ENCODE measurements around the gene SLC22A7.
A peak's percentile ranks its signal among the peaks of the same experiment; 100 is the strongest.

The SLC22A7 gene

DNA sequence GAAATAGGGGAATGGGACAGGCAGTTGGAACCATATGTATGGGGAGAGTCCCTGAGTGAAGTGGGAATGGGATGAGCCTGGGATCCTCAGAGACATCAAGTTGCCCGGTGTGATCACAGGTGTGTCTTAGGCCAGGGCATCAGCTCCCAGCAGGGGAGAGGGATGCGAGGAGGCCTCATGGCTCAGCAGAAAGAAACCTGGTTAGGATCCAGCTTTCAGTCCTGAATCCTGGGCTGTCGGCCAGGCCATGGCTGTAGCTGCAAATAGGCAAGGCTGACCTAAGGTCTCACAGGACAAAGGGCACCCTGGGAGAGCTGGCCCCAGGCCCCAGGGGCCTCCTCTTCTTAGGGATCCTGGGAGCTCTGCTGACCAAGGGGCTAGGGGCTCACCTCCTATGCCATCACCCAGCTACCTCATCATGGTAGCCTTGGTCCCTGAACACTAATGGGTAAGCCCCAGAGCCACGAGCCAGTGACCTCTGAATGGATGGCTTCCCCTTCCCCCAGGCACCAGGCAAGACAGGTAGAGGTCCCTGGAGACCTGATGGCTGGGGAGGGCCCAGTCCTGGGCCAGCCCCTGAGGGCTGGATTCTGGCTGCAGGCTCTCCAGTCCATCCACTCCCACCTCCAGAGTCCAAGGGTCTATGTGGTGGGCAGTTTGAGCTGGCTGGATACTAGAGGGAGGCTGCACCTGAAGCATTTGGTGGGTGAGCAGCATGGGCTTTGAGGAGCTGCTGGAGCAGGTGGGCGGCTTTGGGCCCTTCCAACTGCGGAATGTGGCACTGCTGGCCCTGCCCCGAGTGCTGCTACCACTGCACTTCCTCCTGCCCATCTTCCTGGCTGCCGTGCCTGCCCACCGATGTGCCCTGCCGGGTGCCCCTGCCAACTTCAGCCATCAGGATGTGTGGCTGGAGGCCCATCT is at the start of gene SLC22A7:
SLC22A7 (plus strand) TSS at position 617 of the 921 bp plus-strand sequence; CDS start at position 716, 99 bp downstream.
- no peak for DNase-seq (ENCODE audit: low read depth in 2 of 2)

DNA sequence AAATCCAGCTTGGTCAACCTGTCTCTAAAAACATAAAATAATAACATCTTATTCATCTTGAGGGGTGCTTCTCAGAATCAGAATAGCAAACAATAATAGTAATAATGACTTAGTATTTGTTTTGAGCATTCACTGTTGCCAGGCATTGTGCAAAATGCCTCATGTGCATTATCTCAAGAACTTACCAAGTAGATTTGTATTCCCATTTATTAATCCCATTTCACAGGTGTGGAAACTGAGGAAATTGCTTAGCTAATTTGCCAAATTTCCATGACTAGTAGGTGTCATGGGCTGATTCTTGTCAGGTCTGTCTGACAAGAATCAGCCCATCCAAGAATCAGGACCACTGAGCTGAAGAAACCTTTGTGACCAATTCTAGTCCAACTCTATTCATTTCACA is 49.3 kb upstream of the SLC22A7 start:
- DNase-seq (ENCODE audit: low read depth in 2 of 2) = no peak

DNA sequence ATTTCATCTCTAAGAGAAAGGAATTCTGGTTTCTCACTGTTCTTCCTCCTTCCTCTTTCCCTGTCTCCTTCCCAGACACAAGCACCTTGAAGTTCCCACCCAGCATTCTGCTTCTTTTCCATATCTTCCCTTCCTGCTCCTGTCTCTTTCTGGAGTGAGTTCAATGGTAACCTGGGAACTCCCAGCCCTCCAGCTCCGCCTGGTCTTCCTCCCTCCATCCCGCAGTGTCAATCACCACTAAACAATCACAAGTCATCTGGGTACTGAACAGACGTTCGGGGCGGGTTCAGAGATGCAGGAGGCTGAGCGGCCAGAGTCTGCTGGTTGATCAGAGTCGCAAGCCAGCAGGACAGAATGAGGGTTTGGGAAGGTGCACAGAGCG is 47.1 kb upstream of the SLC22A7 start:
- no peak for DNase-seq (ENCODE audit: low read depth in 2 of 2)

GRCh38 chr6:43253401-43253800 is 44.7 kb upstream of the SLC22A7 start:
- DNase-seq (ENCODE audit: low read depth in 2 of 2) = no peak

- DNase-seq (ENCODE audit: low read depth in 2 of 2) = no peak
Observed at GRCh38 chr6:43254138-43254817, 43.8 kb upstream of the SLC22A7 start.

GRCh38 chr6:43254846-43255245 is 43.2 kb upstream of the SLC22A7 start:
- no peak for DNase-seq (ENCODE audit: low read depth in 2 of 2)

DNA sequence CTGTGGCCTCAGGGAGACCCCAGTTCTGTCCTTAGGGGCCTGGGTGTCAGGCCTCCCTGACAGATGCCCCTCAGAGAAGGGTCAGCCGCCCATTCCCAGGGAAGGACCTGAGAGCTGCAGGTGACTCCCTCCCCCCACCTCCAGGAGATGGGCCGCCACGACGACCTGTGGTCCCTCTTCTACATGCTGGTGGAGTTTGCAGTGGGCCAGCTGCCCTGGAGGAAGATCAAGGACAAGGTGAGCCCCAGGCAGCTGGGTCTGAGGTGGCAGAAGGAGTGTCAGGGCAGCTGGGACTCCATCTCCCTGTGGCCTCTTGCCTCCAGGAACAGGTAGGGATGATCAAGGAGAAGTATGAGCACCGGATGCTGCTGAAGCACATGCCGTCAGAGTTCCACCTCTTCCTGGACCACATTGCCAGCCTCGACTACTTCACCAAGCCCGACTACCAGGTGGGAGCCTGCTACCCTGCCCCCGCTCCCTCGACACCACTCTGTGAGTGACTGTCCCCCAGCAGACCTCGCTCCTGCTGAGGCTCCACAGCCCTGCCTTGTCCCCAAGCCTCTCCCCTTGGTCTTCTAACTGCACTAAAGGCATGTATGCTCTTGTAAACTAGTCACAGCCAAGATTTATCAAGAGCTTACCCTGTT is 42.5 kb upstream of the SLC22A7 start:
- no peak for DNase-seq (ENCODE audit: low read depth in 2 of 2)

- DNase-seq (ENCODE audit: low read depth in 2 of 2) = no peak
Observed at GRCh38 chr6:43256670-43257366, 41.2 kb upstream of the SLC22A7 start.

- no peak for DNase-seq (ENCODE audit: low read depth in 2 of 2)
Observed at GRCh38 chr6:43257367-43258145, 40.5 kb upstream of the SLC22A7 start.

DNA sequence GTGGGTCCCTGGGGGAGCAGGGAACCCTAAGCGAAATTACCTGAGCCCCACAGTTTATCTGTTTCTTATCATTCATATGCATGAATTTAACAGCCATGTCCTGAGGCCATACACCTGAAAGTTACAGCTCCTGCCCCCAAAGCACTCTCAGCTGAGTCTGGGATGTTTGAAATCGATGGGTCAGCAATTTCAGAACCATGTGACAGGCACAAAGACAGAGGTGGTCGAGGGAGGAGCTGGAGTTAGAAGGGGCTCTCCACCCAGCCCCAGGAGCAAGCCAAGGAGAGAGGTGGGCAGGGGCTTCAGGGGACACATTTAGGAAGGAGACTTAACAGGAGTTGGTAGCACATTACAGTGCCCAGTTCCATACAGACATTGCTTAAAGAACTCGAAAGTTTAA is 39.9 kb upstream of the SLC22A7 start:
- DNase-seq (ENCODE audit: low read depth in 2 of 2) = no peak

DNA sequence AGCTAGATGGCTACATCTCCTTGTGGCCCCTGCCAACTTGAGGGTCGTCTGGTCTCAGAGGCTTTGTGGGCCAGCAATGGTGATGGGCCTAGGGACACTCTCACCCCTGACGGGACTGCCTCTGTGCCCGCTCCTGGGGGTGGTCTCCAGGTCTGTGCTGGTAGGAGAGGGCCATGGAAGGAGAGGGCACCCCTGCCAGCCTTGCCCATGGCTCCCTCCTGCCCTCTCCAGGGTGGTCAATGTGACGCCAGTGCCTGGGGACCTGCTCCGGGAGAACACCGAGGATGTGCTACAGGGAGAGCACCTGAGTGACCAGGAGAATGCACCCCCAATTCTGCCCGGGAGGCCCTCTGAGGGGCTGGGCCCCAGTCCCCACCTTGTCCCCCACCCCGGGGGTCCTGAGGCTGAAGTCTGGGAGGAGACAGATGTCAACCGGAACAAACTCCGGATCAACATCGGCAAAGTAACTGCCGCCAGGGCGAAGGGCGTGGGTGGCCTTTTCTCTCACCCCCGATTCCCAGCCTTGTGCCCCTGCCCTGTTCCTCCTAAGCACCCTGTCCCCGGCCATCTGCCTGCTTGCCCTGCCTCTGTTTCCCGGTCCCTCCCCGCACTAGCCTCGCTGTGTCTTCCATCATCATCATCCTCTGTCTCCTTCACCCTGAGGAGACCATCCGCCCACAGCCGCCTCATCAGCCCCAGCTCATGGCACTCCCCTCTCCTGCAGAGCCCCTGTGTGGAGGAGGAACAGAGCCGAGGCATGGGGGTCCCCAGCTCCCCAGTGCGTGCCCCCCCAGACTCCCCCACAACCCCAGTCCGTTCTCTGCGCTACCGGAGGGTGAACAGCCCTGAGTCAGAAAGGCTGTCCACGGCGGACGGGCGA is 39.0 kb upstream of the SLC22A7 start:
- no peak for DNase-seq (ENCODE audit: low read depth in 2 of 2)

DNA sequence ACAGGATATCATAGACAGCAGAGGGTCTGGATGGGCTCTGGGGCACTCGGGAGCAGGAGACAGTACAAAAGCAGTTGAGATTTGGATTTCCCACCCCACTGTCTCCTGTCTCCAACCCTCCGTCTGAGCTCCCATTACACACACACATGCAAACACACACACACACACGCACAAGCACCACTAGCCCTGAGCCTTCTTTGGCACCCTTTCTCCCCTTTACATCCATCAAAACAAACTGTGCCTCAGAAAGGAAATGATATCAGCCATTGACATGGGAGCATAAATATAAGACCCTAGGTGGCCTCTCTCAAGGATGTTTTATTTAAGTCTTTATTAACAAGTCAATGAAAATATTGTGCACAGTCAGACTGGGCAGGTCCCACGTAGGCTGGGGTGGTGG is 37.3 kb upstream of the SLC22A7 start:
- DNase-seq (ENCODE audit: low read depth in 2 of 2) = no peak

GRCh38 chr6:43261198-43261597 is 36.9 kb upstream of the SLC22A7 start:
- DNase-seq (ENCODE audit: low read depth in 2 of 2) = no peak

- no peak for DNase-seq (ENCODE audit: low read depth in 2 of 2)
Observed at GRCh38 chr6:43262000-43262779, 35.9 kb upstream of the SLC22A7 start.

- no peak for DNase-seq (ENCODE audit: low read depth in 2 of 2)
Observed at GRCh38 chr6:43262780-43263313, 35.2 kb upstream of the SLC22A7 start.

- peak; percentile 62 to 65 for DNase-seq (ENCODE audit: low read depth in 2 of 2)
Observed at GRCh38 chr6:43263314-43264178, 34.5 kb upstream of the SLC22A7 start.

DNA sequence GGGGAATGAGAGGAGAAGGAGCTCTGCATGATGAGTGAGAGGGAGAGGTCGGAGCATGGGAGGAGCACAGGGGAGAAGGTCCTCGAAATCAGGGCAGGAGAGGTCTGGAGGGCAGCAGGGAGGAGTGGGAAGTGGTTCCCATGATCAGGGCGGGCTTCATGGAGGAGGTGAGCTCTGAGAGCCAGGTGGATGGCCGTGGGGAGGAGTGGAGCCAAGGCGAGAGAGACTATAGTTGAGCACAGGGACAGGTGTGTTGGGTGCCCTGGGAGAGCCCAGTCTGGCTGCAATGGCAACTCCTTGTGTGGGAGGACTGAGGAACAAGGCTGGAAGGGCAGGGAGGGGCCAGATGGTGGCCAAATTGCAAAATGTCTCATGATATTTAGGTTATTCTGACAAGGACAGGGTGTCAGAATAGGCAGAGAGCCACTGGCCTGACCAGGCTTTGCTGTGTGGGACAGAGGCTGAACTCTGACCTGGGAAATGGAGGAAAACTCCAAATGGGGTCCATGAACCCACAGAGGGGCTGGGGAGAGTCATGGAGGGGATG is 33.4 kb upstream of the SLC22A7 start:
- no peak for DNase-seq (ENCODE audit: low read depth in 2 of 2)

DNA sequence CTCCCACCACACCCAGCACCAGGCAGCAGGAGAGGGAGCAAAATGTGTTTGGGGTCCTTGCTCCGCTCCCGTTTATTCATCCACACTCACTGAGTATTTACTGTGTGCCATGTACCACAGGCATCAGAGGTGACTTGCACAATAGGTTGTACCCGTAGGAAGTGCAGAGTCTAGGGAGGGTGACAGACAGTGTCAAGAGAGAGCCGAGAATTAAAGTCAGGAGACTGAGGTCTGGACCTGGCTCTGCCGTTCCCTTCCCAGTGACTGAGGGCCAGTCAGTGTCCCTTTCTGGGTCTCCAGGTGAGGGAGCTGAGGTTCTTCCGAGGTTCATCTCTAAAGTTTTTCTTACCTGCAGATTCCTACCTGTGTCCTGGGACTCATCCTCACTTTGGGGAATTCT is 32.5 kb upstream of the SLC22A7 start:
- DNase-seq (ENCODE audit: low read depth in 2 of 2) = no peak
